T-helper 17 cell (primary cell): ENCODE results near the gene GGTLC2. TPM values are rescaled to one million over a fixed set of nuclear protein-coding genes. Genes with fewer than 3 reads are reported as not detected.
A peak's percentile ranks its signal among the peaks of the same experiment; 100 is the strongest.

Experiments used
- ATAC-seq: fragments of 150-1000 bp; cut with Tn5 transposase; 2 replicates; pipeline ENCODE4 v1.10.0; 2021; ENCODE audit warnings: mild to moderate bottlenecking, moderate library complexity
- DNase-seq, 3 donors: peaks; one replicate each; pipeline versions ENCODE4 v3.0.0 to v3.0.0-alpha.2; 2020 to 2021
- H3K9me3 ChIP-seq: one replicate; pipeline ENCODE4 v1.7.0; 2013; ENCODE audit warnings: low read length, mild to moderate bottlenecking; ENCODE audit not compliant: control insufficient read depth, poor library complexity, severe bottlenecking
- H3K27ac Mint-ChIP-seq: one replicate; pipeline ENCODE4 v1.8.0; 2022; ENCODE audit warnings: mild to moderate bottlenecking, moderate library complexity, mixed read lengths
- H3K27me3 Mint-ChIP-seq: one replicate; pipeline ENCODE4 v1.8.0; 2022; ENCODE audit warnings: mixed read lengths
- H3K36me3 Mint-ChIP-seq: one replicate; pipeline ENCODE4 v1.8.0; 2022; ENCODE audit warnings: low read depth, mixed read lengths
- H3K4me1 Mint-ChIP-seq: one replicate; pipeline ENCODE4 v1.8.0; 2022; ENCODE audit warnings: mild to moderate bottlenecking, mixed read lengths
- H3K4me3 Mint-ChIP-seq: one replicate; pipeline ENCODE4 v1.8.0; 2022; ENCODE audit warnings: mild to moderate bottlenecking, moderate library complexity, mixed read lengths
- total RNA-seq, 4 donors: library from RNA in 2 of 4; stranded (reverse) in 2 of 4; gene quantifications; one replicate each; pipeline ENCODE4 v1.2.3 and lab custom pipeline; 2022 to 2026

Gene GGTLC2
- total RNA-seq, 2 donors from 2014 or later, result not detected

DNA sequence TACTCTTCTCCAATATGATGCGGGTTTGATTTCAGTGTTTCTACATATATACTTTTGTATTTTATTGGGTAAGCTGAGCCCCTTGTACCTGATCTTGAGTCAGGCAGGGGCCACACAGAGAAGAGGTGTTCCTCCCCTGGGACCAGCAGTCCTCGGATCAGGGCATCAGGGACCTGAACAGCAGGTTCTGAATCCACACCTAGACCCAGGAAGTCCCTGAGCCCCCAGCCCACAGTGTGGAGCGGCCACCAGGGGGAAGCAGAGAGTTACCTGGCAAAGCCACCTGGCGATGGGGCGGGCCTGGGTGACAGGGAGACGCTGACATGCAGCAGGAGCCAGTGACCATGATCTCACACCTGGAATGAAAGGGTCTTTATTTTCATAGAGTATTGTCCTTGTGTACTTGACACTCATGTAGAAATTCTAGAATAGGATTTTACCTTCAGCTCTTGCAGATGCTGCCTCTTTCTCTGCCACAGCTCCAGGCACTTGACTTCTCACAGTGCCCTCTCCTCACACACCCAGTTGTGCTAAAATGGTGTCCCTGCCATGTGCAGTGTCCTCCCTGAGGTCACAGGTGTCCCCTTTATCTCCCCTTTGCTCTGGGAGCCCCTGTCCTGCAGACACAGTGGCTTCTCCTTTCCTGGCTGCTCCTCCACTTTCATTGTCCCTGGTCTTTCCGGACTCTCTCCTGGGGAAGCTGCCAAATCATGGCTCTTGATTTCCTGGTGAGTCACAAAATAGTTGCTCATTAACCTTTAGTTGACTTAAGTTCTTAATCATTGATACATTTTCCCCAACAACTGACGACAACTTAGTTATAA is 48.5 kb downstream of the GGTLC2 start:
- Mint-ChIP-seq H3K27me3 (peaks cover 12% of the 10 kb centered on the region), H3K4me3 (no peak overlapping the region), H3K36me3 (no peaks in the 10 kb centered on the region), H3K4me1 (peaks cover 3% of the 10 kb centered on the region), H3K27ac (no peak overlapping the region)
- DNase-seq, result peak; percentile 25 to 58 (median 39)
- peak; percentile 79 for ATAC-seq
- no peaks in the 10 kb centered on the region for H3K9me3 ChIP-seq

DNA sequence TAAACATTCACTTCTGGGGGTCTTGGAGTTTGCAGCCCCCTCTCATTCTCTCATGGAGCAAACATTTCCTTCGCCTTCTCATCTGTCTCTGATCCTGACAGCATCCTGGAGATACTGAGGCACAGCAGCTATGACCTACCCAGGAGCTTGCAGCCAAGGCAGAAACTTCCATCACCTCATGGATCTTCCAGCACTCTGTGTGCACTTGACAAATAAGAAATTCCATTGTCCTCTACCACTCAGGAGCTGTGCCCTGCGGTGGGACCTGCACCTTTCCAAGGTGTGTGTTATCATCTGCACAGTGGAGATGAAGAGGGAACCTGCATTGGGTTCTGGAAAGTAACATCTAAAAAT is 49.1 kb downstream of the GGTLC2 start:
- H3K36me3 Mint-ChIP-seq, result no peaks in the 10 kb centered on the region
- no peak overlapping the region for H3K4me3 Mint-ChIP-seq
- no peak overlapping the region for H3K27ac Mint-ChIP-seq
- peaks cover 12% of the 10 kb centered on the region for H3K27me3 Mint-ChIP-seq
- no peaks in the 10 kb centered on the region for H3K9me3 ChIP-seq
- H3K4me1 Mint-ChIP-seq, result peaks cover 3% of the 10 kb centered on the region
- no peak for ATAC-seq
- DNase-seq, result no peak

DNA sequence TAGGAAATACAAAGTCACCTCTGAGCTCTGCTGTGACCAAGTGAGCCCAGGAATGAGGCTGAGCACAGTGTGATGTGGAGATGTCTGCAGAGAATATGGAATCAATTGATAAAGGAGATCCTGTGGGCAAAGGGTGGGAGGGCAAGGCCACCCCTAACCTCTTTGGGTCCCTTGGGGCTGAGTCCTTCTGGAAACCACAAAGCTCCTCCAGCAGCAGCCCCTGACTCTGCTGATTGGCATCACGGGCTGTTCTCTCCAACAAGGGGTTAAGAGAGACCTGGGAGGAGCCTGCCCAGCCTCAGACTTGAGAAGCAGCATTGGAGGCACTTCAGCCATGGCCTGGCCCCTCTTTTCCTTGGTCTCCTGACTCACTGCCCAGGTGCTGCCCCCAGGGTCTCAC is 49.7 kb downstream of the GGTLC2 start:
- ATAC-seq (no peak), DNase-seq (no peak)
- H3K9me3 ChIP-seq, result no peaks in the 10 kb centered on the region
- Mint-ChIP-seq H3K27me3 (peaks cover 12% of the 10 kb centered on the region), H3K4me3 (no peak overlapping the region), H3K4me1 (peaks cover 3% of the 10 kb centered on the region), H3K27ac (no peak overlapping the region), H3K36me3 (no peaks in the 10 kb centered on the region)

DNA sequence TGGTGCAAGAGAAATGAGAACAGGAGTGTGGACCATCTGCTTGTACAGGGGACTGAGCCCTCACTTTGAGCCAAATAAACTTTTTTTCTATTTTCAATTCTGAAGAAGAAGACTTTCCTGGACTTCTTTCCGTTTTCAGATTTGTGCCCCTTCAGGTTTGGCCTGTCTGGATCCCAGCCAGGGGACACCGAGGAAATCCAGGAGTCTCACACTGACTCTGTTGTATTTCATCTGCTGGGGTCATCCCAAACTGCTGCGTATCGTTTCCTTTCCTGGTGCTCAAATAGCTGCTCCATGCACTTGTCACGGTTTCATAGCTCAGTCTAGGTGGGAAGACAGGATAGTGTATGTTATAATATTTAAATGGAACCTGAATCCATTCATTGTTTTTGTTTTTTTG is 51.7 kb downstream of the GGTLC2 start:
- Mint-ChIP-seq H3K27me3 (peaks cover 26% of the 10 kb centered on the region), H3K4me3 (no peak overlapping the region), H3K27ac (no peak overlapping the region), H3K36me3 (no peaks in the 10 kb centered on the region), H3K4me1 (peaks cover 3% of the 10 kb centered on the region)
- no peak for ATAC-seq
- H3K9me3 ChIP-seq, result no peaks in the 10 kb centered on the region
- DNase-seq, result no peak

Other genes starting within 250 kb of the GGTLC2 start
- gene ZNF280B, start 135.9 kb upstream of the GGTLC2 start, total RNA-seq, result 1 to 10 TPM; 1.8 to 1.9 TPM
- not detected for gene ZNF280A, start 124.3 kb upstream of the GGTLC2 start, total RNA-seq
- not detected for gene PRAME, start 85.3 kb upstream of the GGTLC2 start, total RNA-seq
- 1 to 10 TPM in 1 of 2 donors, not detected in 1; 1.9 TPM for gene IGLL5, start 243.2 kb downstream of the GGTLC2 start, total RNA-seq